A549 (cell line): ENCODE results near the gene BICRAL. TPM values are rescaled to one million over a fixed set of nuclear protein-coding genes. Genes with fewer than 3 reads are reported as not detected.

Experiments used
- ATAC-seq, 2 experiments: fragments of 200-7000 bp in 1 of 2; fragments of >200 bp in 1 of 2; cut with Nextera tagmentation in 1 of 2; cut with Tn5 transposase in 1 of 2; 3 replicates each; pipeline versions ENCODE4 v1.8.0 to v1.9.1; 2018 to 2020; ENCODE audit warnings: mild to moderate bottlenecking in 1 of 2, moderate library complexity in 1 of 2
- CTCF ChIA-PET: fragments of 300-600 bp; sonication (Branson Sonifier 250); formaldehyde crosslinking; extraction: SDS; loops from one replicate; lab custom pipeline; 2021; ENCODE audit warnings: antibody characterized with exemption, inconsistent platforms; lab: Yijun Ruan, JAX
- POLR2A ChIA-PET: fragments of 350-600 bp; formaldehyde crosslinking; extraction: SDS; loops from one replicate; lab custom pipeline; 2021; ENCODE audit warnings: antibody characterized with exemption, inconsistent platforms; lab: Yijun Ruan, JAX
- DNase-seq, 2 experiments: peaks; one replicate each; pipeline versions ENCODE4 v3.0.0 to v3.0.0-alpha.2; 2011 to 2016; ENCODE audit warnings: low read depth in 1 of 2, low spot score in 1 of 2
- FAIRE-seq: peaks from 2 replicates; lab custom pipeline; 2011; peaks lifted over from hg19 to GRCh38; lab: Jason Lieb, UNC
- H3K27ac ChIP-seq, 2 experiments: fragments of >200 bp; sonication (Bioruptor Twin); formaldehyde crosslinking; 3 replicates each; pipeline ENCODE4 v1.5.1; 2016 to 2017
- H3K4me1 ChIP-seq: fragments of >200 bp; sonication (Bioruptor Twin); formaldehyde crosslinking; 3 replicates; pipeline ENCODE4 v1.6.1; 2016
- H3K4me2 ChIP-seq: fragments of >200 bp; sonication (Bioruptor Twin); formaldehyde crosslinking; 3 replicates; pipeline ENCODE4 v1.6.1; 2016
- H3K4me3 ChIP-seq: fragments of >200 bp; sonication (Bioruptor Twin); formaldehyde crosslinking; 3 replicates; pipeline ENCODE4 v1.5.1; 2016
- H3K9me3 ChIP-seq: fragments of >200 bp; sonication (Bioruptor Twin); formaldehyde crosslinking; 3 replicates; pipeline ENCODE4 v1.6.1; 2016
- CBX8 ChIP-seq: fragments of 200-600 bp; sonication (generic); IDR thresholded peaks from 2 replicates; pipeline ENCODE4 v1.6.1; 2016
- ELK1 ChIP-seq: fragments of 150-350 bp; IDR thresholded peaks from 2 replicates; pipeline ENCODE4 v1.6.1; 2014; ENCODE audit warnings: low read depth, mild to moderate bottlenecking, low read length
- EP300 ChIP-seq, 2 experiments: fragments of >200 bp; sonication (Bioruptor Twin); formaldehyde crosslinking; IDR thresholded peaks; 2 replicates in 1 of 2; 3 replicates in 1 of 2; pipeline ENCODE4 v1.6.1; 2016 to 2017
- FOSB ChIP-seq: fragments of 250-450 bp; sonication (Bioruptor Pico); IDR thresholded peaks from 2 replicates; pipeline ENCODE4 v1.5.0; 2020; ENCODE audit warnings: mild to moderate bottlenecking, moderate library complexity
- FOSL2 ChIP-seq, 2 experiments: fragments of 450-650 bp in 1 of 2; fragments of >200 bp in 1 of 2; sonication (Bioruptor Twin) in 1 of 2; formaldehyde crosslinking; IDR thresholded peaks; 2 replicates each; pipeline versions ENCODE4 v1.5.0 to v1.6.1; 2016 to 2020; ENCODE audit warnings: mild to moderate bottlenecking in 1 of 2, moderate library complexity in 1 of 2
- FOXS1 ChIP-seq: fragments of 250-450 bp; sonication (Bioruptor Pico); IDR thresholded peaks from 2 replicates; pipeline ENCODE4 v1.5.0; 2020; ENCODE audit warnings: mild to moderate bottlenecking, moderate library complexity
- GATA3 ChIP-seq: IDR thresholded peaks from 2 replicates; pipeline ENCODE4 v1.6.1; 2012; ENCODE audit warnings: borderline replicate concordance
- HDAC2 ChIP-seq: fragments of 200-600 bp; sonication (generic); IDR thresholded peaks from 2 replicates; pipeline ENCODE4 v1.6.1; 2016
- HOXA7 ChIP-seq: fragments of 250-450 bp; sonication (Bioruptor Pico); IDR thresholded peaks from 2 replicates; pipeline ENCODE4 v1.5.0; 2020; ENCODE audit warnings: mild to moderate bottlenecking, moderate library complexity
- JUN ChIP-seq, 2 experiments: fragments of >200 bp; sonication (Bioruptor Twin); formaldehyde crosslinking; IDR thresholded peaks; 2 replicates in 1 of 2; 3 replicates in 1 of 2; pipeline ENCODE4 v1.6.1; 2016 to 2017
- JUNB ChIP-seq: fragments of >200 bp; sonication (Bioruptor Twin); formaldehyde crosslinking; IDR thresholded peaks from 2 replicates; pipeline ENCODE4 v1.6.1; 2016
- KDM1A ChIP-seq: fragments of 200-600 bp; sonication (generic); IDR thresholded peaks from 2 replicates; pipeline ENCODE4 v1.6.1; 2016; ENCODE audit warnings: low read depth, mild to moderate bottlenecking
- PHF8 ChIP-seq: fragments of 200-600 bp; sonication (generic); IDR thresholded peaks from 2 replicates; pipeline ENCODE4 v1.6.1; 2016; ENCODE audit warnings: low read depth, mild to moderate bottlenecking, antibody characterized with exemption, moderate library complexity, borderline replicate concordance
- POLR2A ChIP-seq: IDR thresholded peaks from 2 replicates; pipeline ENCODE4 v1.6.1; 2012; ENCODE audit warnings: mild to moderate bottlenecking, low read length
- RARB ChIP-seq: fragments of 250-450 bp; sonication (Bioruptor Pico); IDR thresholded peaks from 2 replicates; pipeline ENCODE4 v1.8.0; 2021; ENCODE audit warnings: mild to moderate bottlenecking, moderate library complexity
- RFX5 ChIP-seq: fragments of 450-650 bp; IDR thresholded peaks from 2 replicates; pipeline ENCODE4 v1.7.1; 2014; ENCODE audit warnings: antibody characterized with exemption, mild to moderate bottlenecking, moderate library complexity
- TP53 ChIP-seq: fragments of 250-450 bp; sonication (Bioruptor Pico); IDR thresholded peaks from 2 replicates; pipeline ENCODE4 v1.5.0; 2021; ENCODE audit warnings: mild to moderate bottlenecking, moderate library complexity
- ZC3H11A ChIP-seq: fragments of 450-650 bp; IDR thresholded peaks from 2 replicates; pipeline ENCODE4 v1.6.1; 2014; ENCODE audit warnings: antibody characterized with exemption, mild to moderate bottlenecking
- ZFP36 ChIP-seq: fragments of 450-650 bp; IDR thresholded peaks from 2 replicates; pipeline ENCODE4 v1.6.1; 2014; ENCODE audit warnings: borderline replicate concordance; ENCODE audit not compliant: partially characterized antibody
- ZSCAN20 ChIP-seq: fragments of 250-450 bp; sonication (Bioruptor Pico); IDR thresholded peaks from 2 replicates; pipeline ENCODE4 v1.8.0; 2022; ENCODE audit warnings: mild to moderate bottlenecking, moderate library complexity
- WGBS: methylation state at CpG from one replicate; pipeline ENCODE4 v1.1.6; 2017; ENCODE audit errors: missing lambda C conversion rate; 5-methylcytosine and 5-hydroxymethylcytosine counted together
- polyA plus RNA-seq, 4 experiments: library from polyadenylated mRNA; depleted of rRNA in 3 of 4; stranded (reverse); fragments of >200 nt; fragmentation: RNase III in 1 of 4; extraction: RNeasy Plus Mini Kit Qiagen cat#74134 plus additional on column Dnase treatment in 1 of 4; gene quantifications; 2 replicates in 3 of 4; 3 replicates in 1 of 4; pipeline ENCODE4 v1.2.3, GENCODE V29; 2011 to 2017
- TF ChIP-seq, protein P1 (sequence below): fragments of >200 bp; sonication (Bioruptor Twin); formaldehyde crosslinking; IDR thresholded peaks from 2 replicates; pipeline ENCODE4 v1.6.1; 2016
- TF ChIP-seq, protein P2 (sequence below): IDR thresholded peaks from 2 replicates; pipeline ENCODE4 v1.6.1; 2012
- TF ChIP-seq, protein P3 (sequence below): fragments of 250-450 bp; sonication (Bioruptor Pico); IDR thresholded peaks from 2 replicates; pipeline ENCODE4 v1.5.0; 2020; ENCODE audit warnings: low read depth, mild to moderate bottlenecking, moderate library complexity
- TF ChIP-seq, protein P4 (sequence below): fragments of >200 bp; sonication (Bioruptor Twin); formaldehyde crosslinking; IDR thresholded peaks from 3 replicates; pipeline ENCODE4 v1.6.1; 2016

BICRAL gene
- polyA plus RNA-seq, 2 of the 4 experiments (the other 2 are of a cell fraction): 3.3 to 8.6 TPM

GRCh38 chr6:42819803-42820511 is 38.1 kb downstream of the BICRAL start:
- ATAC-seq (peak; percentile 66 to 74; a peak in 3 of 6 replicates), FAIRE-seq (no peak), DNase-seq (peak; percentile 9 to 37)
- POLR2A ChIA-PET: no interaction called here
- CTCF ChIA-PET: interaction anchor here (0.5 kb wide), 2 partner anchors 48 to 407 kb away, joined by 3 to 4 read pairs; no protein-coding TSS in a partner anchor
- H3K27ac ChIP-seq: no peak overlapping the region
- no peak overlapping the region for H3K4me2 ChIP-seq
- WGBS: 92% methylated on average over 3 of the region's 3 CpGs
- H3K9me3 ChIP-seq: no peaks in the 10 kb centered on the region
- H3K4me3 ChIP-seq: no peak overlapping the region
- no peaks in the 10 kb centered on the region for H3K4me1 ChIP-seq
- TF ChIP-seq RFX5 (no peak), ZSCAN20 (no peak), FOSB (no peak), ZFP36 (no peak), EP300 (IDR thresholded peaks at IDR 0.05) (no peak), FOXS1 (CRISPR knock-in tag) (no peak), JUNB (no peak), TP53 (CRISPR knock-in tag) (no peak)
- TF ChIP-seq, protein P1, sequence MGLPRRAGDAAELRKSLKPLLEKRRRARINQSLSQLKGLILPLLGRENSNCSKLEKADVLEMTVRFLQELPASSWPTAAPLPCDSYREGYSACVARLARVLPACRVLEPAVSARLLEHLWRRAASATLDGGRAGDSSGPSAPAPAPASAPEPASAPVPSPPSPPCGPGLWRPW: no peak
- TF ChIP-seq, protein P2, sequence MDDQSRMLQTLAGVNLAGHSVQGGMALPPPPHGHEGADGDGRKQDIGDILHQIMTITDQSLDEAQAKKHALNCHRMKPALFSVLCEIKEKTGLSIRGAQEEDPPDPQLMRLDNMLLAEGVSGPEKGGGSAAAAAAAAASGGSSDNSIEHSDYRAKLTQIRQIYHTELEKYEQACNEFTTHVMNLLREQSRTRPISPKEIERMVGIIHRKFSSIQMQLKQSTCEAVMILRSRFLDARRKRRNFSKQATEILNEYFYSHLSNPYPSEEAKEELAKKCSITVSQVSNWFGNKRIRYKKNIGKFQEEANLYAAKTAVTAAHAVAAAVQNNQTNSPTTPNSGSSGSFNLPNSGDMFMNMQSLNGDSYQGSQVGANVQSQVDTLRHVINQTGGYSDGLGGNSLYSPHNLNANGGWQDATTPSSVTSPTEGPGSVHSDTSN: no peak

GRCh38 chr6:42820512-42821340 is 38.9 kb downstream of the BICRAL start:
- no peaks in the 10 kb centered on the region for H3K4me1 ChIP-seq
- CTCF ChIA-PET: interaction anchor here (0.5 kb wide), 1 partner anchor 407 kb away, joined by 3 read pairs; no protein-coding TSS in a partner anchor
- POLR2A ChIA-PET: no interaction called here
- no peak for FAIRE-seq
- no peak overlapping the region for H3K27ac ChIP-seq
- TF ChIP-seq CBX8 (no peak), ZC3H11A (no peak), PHF8 (no peak)
- H3K4me3 ChIP-seq: no peak overlapping the region
- no peak overlapping the region for H3K4me2 ChIP-seq
- DNase-seq: no peak
- no peaks in the 10 kb centered on the region for H3K9me3 ChIP-seq
- ATAC-seq: no peak
- WGBS: 87% methylated on average over 10 of the region's 10 CpGs

GRCh38 chr6:42821341-42821668 is 39.5 kb downstream of the BICRAL start:
- ChIA-PET POLR2A (no interaction called here), CTCF (no interaction called here)
- Histone ChIP-seq H3K4me3 (no peak overlapping the region), H3K9me3 (no peaks in the 10 kb centered on the region), H3K27ac (no peak overlapping the region), H3K4me1 (no peaks in the 10 kb centered on the region), H3K4me2 (no peak overlapping the region)
- ATAC-seq (no peak), DNase-seq (no peak), FAIRE-seq (no peak)
- 93% methylated on average over 3 of the region's 3 CpGs for WGBS
- TF ChIP-seq FOSB (no peak), FOSL2 (IDR thresholded peaks at IDR 0.05) (no peak), FOSL2 (CRISPR knock-in tag; IDR thresholded peaks at IDR 0.05) (no peak), GATA3 (no peak), ELK1 (no peak), HDAC2 (no peak), KDM1A (no peak), HOXA7 (no peak), POLR2A (no peak), RARB (CRISPR knock-in tag) (no peak), JUN (IDR thresholded peaks at IDR 0.05) (no peak)
- TF ChIP-seq, protein P3, sequence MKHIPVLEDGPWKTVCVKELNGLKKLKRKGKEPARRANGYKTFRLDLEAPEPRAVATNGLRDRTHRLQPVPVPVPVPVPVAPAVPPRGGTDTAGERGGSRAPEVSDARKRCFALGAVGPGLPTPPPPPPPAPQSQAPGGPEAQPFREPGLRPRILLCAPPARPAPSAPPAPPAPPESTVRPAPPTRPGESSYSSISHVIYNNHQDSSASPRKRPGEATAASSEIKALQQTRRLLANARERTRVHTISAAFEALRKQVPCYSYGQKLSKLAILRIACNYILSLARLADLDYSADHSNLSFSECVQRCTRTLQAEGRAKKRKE (CRISPR knock-in tag): no peak
- TF ChIP-seq, protein P4, sequence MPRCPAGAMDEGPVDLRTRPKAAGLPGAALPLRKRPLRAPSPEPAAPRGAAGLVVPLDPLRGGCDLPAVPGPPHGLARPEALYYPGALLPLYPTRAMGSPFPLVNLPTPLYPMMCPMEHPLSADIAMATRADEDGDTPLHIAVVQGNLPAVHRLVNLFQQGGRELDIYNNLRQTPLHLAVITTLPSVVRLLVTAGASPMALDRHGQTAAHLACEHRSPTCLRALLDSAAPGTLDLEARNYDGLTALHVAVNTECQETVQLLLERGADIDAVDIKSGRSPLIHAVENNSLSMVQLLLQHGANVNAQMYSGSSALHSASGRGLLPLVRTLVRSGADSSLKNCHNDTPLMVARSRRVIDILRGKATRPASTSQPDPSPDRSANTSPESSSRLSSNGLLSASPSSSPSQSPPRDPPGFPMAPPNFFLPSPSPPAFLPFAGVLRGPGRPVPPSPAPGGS: no peak
- TF ChIP-seq, protein P2: no peak
